Type B pancreatic cell (in vitro differentiated cells): ENCODE results near the gene IFI35. TPM values are rescaled to one million over a fixed set of nuclear protein-coding genes. Genes with fewer than 3 reads are reported as not detected.
A peak's percentile ranks its signal among the peaks of the same experiment; 100 is the strongest.
"Not testable (repeated sequence)": the region's sequence is repeated elsewhere in the genome, so short reads cannot be mapped to it uniquely, and the experiment has no call there.

ENCODE experiments used
- DNase-seq: peaks from one replicate; pipeline ENCODE4 v3.0.0; 2021; ENCODE audit warnings: mixed read lengths; ENCODE audit not compliant: unreplicated experiment; ENCODE audit errors: extremely low spot score
- H3K27ac Mint-ChIP-seq: 2 replicates; pipeline ENCODE4 v1.8.0; 2021; ENCODE audit warnings: mild to moderate bottlenecking, mixed read lengths
- H3K27me3 Mint-ChIP-seq: 2 replicates; pipeline ENCODE4 v1.8.0; 2021; ENCODE audit warnings: mixed read lengths
- H3K36me3 Mint-ChIP-seq: 2 replicates; pipeline ENCODE4 v1.8.0; 2021; ENCODE audit warnings: mixed read lengths
- H3K4me1 Mint-ChIP-seq: one replicate; pipeline ENCODE4 v1.8.0; 2021; ENCODE audit warnings: mixed read lengths; ENCODE audit not compliant: unreplicated experiment
- H3K4me3 Mint-ChIP-seq: 2 replicates; pipeline ENCODE4 v1.8.0; 2021; ENCODE audit warnings: mild to moderate bottlenecking, mixed read lengths
- H3K9me3 Mint-ChIP-seq: 2 replicates; pipeline ENCODE4 v1.8.0; 2021; ENCODE audit warnings: mixed read lengths
- CTCF ChIP-seq: fragments of 200-600 bp; sonication (generic); conservative IDR thresholded peaks from 2 replicates; pipeline ENCODE4 v1.5.0; 2021; ENCODE audit warnings: antibody characterized with exemption, mild to moderate bottlenecking
- total RNA-seq: library from RNA; stranded (reverse); gene quantifications from 2 replicates; pipeline ENCODE4 v1.2.1, GENCODE V29; 2021; ENCODE audit warnings: low replicate concordance

The IFI35 gene
- total RNA-seq, 1 donor from 2014 or later, result 6.6 TPM

GRCh38 chr17:42975265-42975664 is 31.3 kb upstream of the IFI35 start:
- no peak for TF ChIP-seq CTCF
- H3K4me1 Mint-ChIP-seq, result peaks cover 4% of the 10 kb centered on the region

GRCh38 chr17:42975701-42976100 is 30.9 kb upstream of the IFI35 start:
- H3K9me3 Mint-ChIP-seq, H3K27me3 Mint-ChIP-seq, H3K36me3 Mint-ChIP-seq, H3K27ac Mint-ChIP-seq, DNase-seq, H3K4me1 Mint-ChIP-seq, H3K4me3 Mint-ChIP-seq: not testable (repeated sequence)

More at GRCh38 chr17:42975265-42975664, 31.3 kb upstream of the IFI35 start:
- H3K36me3 Mint-ChIP-seq, result no peaks in the 10 kb centered on the region
- H3K27ac Mint-ChIP-seq, result peak overlapping the region; percentile 10
- H3K4me3 Mint-ChIP-seq, result no peak overlapping the region
- H3K27me3 Mint-ChIP-seq, result no peaks in the 10 kb centered on the region
- H3K9me3 Mint-ChIP-seq, result no peaks in the 10 kb centered on the region
- DNase-seq, result no peak

DNA sequence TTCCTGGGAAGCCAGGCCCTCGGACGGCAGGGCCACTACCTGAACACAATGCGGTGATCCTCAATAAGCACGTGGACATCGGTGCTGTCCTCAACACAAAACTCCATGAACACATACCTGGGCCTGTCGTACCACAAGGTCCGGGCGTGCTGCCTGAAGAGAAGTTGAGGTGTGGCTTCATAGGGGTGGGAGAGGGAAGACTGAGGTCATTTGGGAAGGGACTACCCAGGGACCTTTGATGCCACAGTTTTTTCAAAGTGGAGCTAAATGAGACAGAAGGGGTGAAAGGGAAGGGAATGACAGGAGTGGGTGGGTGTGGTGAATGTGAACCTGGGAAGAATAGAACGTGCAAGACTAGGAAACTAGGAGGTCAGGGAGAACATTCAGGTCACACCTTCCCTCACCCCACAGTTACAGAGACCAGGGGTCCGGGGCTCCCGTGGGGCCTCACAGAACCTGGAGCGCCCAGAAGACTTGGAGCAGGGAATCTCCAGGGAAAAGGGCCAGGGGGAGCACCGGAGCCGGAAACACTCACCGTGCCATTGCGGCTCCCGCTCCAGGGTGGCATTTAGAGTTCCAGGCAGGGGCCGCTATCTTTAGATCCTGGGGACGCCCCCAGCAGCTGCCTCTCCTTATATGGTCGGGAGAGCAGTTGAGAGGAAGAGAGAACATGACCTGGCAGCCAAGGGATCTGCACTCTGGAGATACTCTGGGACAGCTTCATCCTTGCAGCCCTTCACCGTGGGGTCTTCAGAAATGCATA is 26.9 kb upstream of the IFI35 start, which contains the start of gene PTGES3L:
Gene PTGES3L (minus strand): TSS at position 570 of the 763 bp plus-strand sequence. CDS start 27 bp downstream, at position 543.
- H3K27ac Mint-ChIP-seq, result peak within 1 kb of the TSS; percentile 98
- no peak for TF ChIP-seq CTCF
- no peaks in the 10 kb centered on the region for H3K27me3 Mint-ChIP-seq
- H3K9me3 Mint-ChIP-seq, result no peaks in the 10 kb centered on the region
- peak within 1 kb of the TSS; percentile 99 for H3K4me3 Mint-ChIP-seq
- H3K4me1 Mint-ChIP-seq, result peaks cover 13% of the 10 kb centered on the region
- DNase-seq, result no peak
- peaks cover 5% of the 10 kb centered on the region for H3K36me3 Mint-ChIP-seq

GRCh38 chr17:42980274-42980765 is 26.3 kb upstream of the IFI35 start, which contains the start of gene RUNDC1:
TSS of gene RUNDC1 (plus strand) at chr17:42980565. CDS start at chr17:42980577, 12 bp downstream.
- peak within 1 kb of the TSS; percentile 99 for H3K4me3 Mint-ChIP-seq
- H3K36me3 Mint-ChIP-seq, result peaks cover 5% of the 10 kb centered on the region
- DNase-seq, result peak; percentile 92
- H3K27ac Mint-ChIP-seq, result peak within 1 kb of the TSS; percentile 98
- peaks cover 13% of the 10 kb centered on the region for H3K4me1 Mint-ChIP-seq
- TF ChIP-seq CTCF, result no peak
- no peaks in the 10 kb centered on the region for H3K9me3 Mint-ChIP-seq
- no peaks in the 10 kb centered on the region for H3K27me3 Mint-ChIP-seq

DNA sequence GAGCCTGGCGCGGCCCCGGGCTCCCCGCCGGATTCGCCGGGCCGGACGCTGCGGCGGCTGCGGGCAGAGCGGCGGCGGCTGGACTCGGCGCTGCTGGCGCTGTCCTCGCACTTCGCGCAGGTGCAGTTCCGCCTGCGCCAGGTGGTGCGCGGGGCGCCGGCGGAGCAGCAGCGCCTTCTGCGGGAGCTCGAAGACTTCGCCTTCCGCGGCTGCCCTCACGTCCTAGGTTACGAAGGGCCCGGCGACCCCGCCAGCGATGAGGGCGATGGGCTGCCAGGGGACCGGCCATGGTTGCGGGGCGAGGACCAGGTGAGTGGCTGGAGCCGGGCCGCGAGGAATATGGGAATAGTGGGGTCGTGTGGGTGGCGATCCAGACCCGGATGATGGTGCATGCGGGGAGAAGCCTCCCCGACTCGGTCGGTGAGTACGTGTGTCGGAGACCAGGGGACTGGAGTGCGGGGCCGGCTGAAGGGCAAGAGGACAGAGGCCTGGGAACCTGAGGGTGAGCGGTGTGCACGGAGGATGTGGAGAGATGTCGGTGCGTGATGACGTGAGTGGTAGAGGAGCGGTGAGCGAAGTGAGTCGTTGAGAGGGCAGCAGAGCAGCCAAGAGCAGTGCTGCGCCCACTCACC is 25.7 kb upstream of the IFI35 start:
- TF ChIP-seq CTCF, result peak; percentile 29
- Mint-ChIP-seq H3K4me1 (peaks cover 13% of the 10 kb centered on the region), H3K9me3 (no peaks in the 10 kb centered on the region), H3K27me3 (no peaks in the 10 kb centered on the region), H3K27ac (peak overlapping the region; percentile 98), H3K36me3 (peaks cover 5% of the 10 kb centered on the region), H3K4me3 (peak overlapping the region; percentile 99)
- DNase-seq, result peak; percentile 74

- H3K27me3 Mint-ChIP-seq, result no peaks in the 10 kb centered on the region
- H3K27ac Mint-ChIP-seq, result peak overlapping the region; percentile 58
- H3K9me3 Mint-ChIP-seq, result no peaks in the 10 kb centered on the region
- peaks cover 5% of the 10 kb centered on the region for H3K36me3 Mint-ChIP-seq
- no peak for DNase-seq
- H3K4me1 Mint-ChIP-seq, result peaks cover 13% of the 10 kb centered on the region
- H3K4me3 Mint-ChIP-seq, result peak overlapping the region; percentile 99
- TF ChIP-seq CTCF, result no peak
Measured at GRCh38 chr17:42982266-42982665, 24.3 kb upstream of the IFI35 start.
